Keratinocyte (primary cell): ENCODE measurements around the gene ITGA7. TPM values are rescaled to one million over a fixed set of nuclear protein-coding genes. Genes with fewer than 3 reads are reported as not detected.
"Not testable (repeated sequence)": the region's sequence is repeated elsewhere in the genome, so short reads cannot be mapped to it uniquely, and the experiment has no call there.

Source experiments
- DNase-seq: peaks from one replicate; pipeline ENCODE4 v3.0.0-alpha.2; 2011; ENCODE audit warnings: low read depth, missing footprints, low spot score
- FAIRE-seq: peaks from 2 replicates; lab custom pipeline; 2011; peaks lifted over from hg19 to GRCh38; lab: Jason Lieb, UNC
- H2AFZ ChIP-seq: 2 replicates; pipeline ENCODE4 v1.6.0; 2012; ENCODE audit warnings: low read length, control low read depth, inconsistent platforms; ENCODE audit not compliant: control insufficient read depth
- H3K27ac ChIP-seq: 2 replicates; pipeline ENCODE4 v1.5.1; 2011; ENCODE audit warnings: low read length; ENCODE audit not compliant: control insufficient read depth, insufficient read depth
- H3K27me3 ChIP-seq: 3 replicates; pipeline ENCODE4 v1.6.0; 2011; ENCODE audit warnings: low read length; ENCODE audit not compliant: control insufficient read depth, insufficient read depth; ENCODE audit errors: extremely low read depth
- H3K36me3 ChIP-seq, 2 experiments: 2 replicates in 1 of 2; 3 replicates in 1 of 2; pipeline ENCODE4 v1.5.1; 2011; ENCODE audit warnings: low read length in 2 of 2, mild to moderate bottlenecking in 1 of 2; ENCODE audit not compliant: control insufficient read depth in 2 of 2, insufficient read depth in 2 of 2; ENCODE audit errors: extremely low read depth in 1 of 2
- H3K4me1 ChIP-seq: 3 replicates; pipeline ENCODE4 v1.5.1; 2011; ENCODE audit warnings: low read length; ENCODE audit not compliant: control insufficient read depth, insufficient read depth; ENCODE audit errors: extremely low read depth
- H3K4me2 ChIP-seq: 3 replicates; pipeline ENCODE4 v1.6.0; 2011; ENCODE audit warnings: low read depth, low read length; ENCODE audit not compliant: control insufficient read depth, insufficient read depth; ENCODE audit errors: extremely low read depth
- H3K4me3 ChIP-seq, 3 experiments: fragments of 200-600 bp in 1 of 3; sonication (generic) in 1 of 3; 2 replicates in 2 of 3; 3 replicates in 1 of 3; pipeline ENCODE4 v1.5.1; 2011 to 2016; ENCODE audit warnings: low read length in 3 of 3, mild to moderate bottlenecking in 3 of 3, control low read depth in 2 of 3, inconsistent platforms in 1 of 3, low read depth in 1 of 3, mixed read lengths in 1 of 3, mixed run types in 1 of 3, moderate library complexity in 1 of 3; ENCODE audit not compliant: control insufficient read depth in 2 of 3, insufficient read depth in 2 of 3; ENCODE audit errors: extremely low read depth in 1 of 3
- H3K79me2 ChIP-seq: 2 replicates; pipeline ENCODE4 v1.6.0; 2012; ENCODE audit warnings: low read length; ENCODE audit not compliant: control insufficient read depth, insufficient read depth
- H3K9ac ChIP-seq: 3 replicates; pipeline ENCODE4 v1.6.0; 2011; ENCODE audit warnings: low read length; ENCODE audit not compliant: control insufficient read depth, insufficient read depth; ENCODE audit errors: extremely low read depth
- H3K9me1 ChIP-seq: 3 replicates; pipeline ENCODE4 v1.6.0; 2011; ENCODE audit warnings: low read length; ENCODE audit not compliant: control insufficient read depth, insufficient read depth; ENCODE audit errors: extremely low read depth
- H3K9me3 ChIP-seq: 2 replicates; pipeline ENCODE4 v1.5.1; 2012; ENCODE audit warnings: low read depth, low read length; ENCODE audit not compliant: control insufficient read depth
- H4K20me1 ChIP-seq: 3 replicates; pipeline ENCODE4 v1.6.0; 2011; ENCODE audit warnings: low read length; ENCODE audit not compliant: control insufficient read depth, insufficient read depth; ENCODE audit errors: extremely low read depth
- EZH2 ChIP-seq: IDR thresholded peaks from one replicate; pipeline ENCODE4 v1.6.1; 2012; ENCODE audit warnings: inconsistent platforms, mild to moderate bottlenecking, low read length, moderate library complexity
- dilution Hi-C: fragments of 300-500 bp; cut with MboI; formaldehyde crosslinking; loops from one replicate; pipeline ENCODE4 v1.7.0; 2020; ENCODE audit warnings: low sequenced_read_pairs; ENCODE audit not compliant: extremely low pct_ligation_motif_present
- polyA plus RNA-seq, 5 experiments: library from polyadenylated mRNA; depleted of rRNA in 3 of 5; stranded (reverse) in 3 of 5; stranded (forward) in 1 of 5; unstranded in 1 of 5; fragments of >200 nt; gene quantifications; 1 replicate in 1 of 5; 2 replicates in 3 of 5; 3 replicates in 1 of 5; pipeline versions ENCODE4 v1.2.1 to v1.2.3, GENCODE V29; 2011 to 2012; ENCODE audit warnings: missing spikeins in 2 of 5, low read depth in 1 of 5, low replicate concordance in 1 of 5
- TF ChIP-seq, protein P1 (sequence below), 3 experiments: IDR thresholded peaks in 1 of 3; conservative IDR thresholded peaks in 1 of 3; optimal IDR thresholded peaks in 1 of 3; 2 replicates in 2 of 3; 3 replicates in 1 of 3; pipeline versions ENCODE3 to v1.5.1; 2011; ENCODE audit warnings: low read length in 3 of 3, mild to moderate bottlenecking in 3 of 3, moderate library complexity in 2 of 3, control low read depth in 1 of 3, inconsistent platforms in 1 of 3; ENCODE audit not compliant: insufficient read depth in 2 of 3; ENCODE audit errors: extremely low read depth in 1 of 3

Gene ITGA7
- polyA plus RNA-seq, 1 donor (not counting 4 experiments of a cell fraction or from before 2014, with no cell fraction given), result 0.04 TPM

DNA sequence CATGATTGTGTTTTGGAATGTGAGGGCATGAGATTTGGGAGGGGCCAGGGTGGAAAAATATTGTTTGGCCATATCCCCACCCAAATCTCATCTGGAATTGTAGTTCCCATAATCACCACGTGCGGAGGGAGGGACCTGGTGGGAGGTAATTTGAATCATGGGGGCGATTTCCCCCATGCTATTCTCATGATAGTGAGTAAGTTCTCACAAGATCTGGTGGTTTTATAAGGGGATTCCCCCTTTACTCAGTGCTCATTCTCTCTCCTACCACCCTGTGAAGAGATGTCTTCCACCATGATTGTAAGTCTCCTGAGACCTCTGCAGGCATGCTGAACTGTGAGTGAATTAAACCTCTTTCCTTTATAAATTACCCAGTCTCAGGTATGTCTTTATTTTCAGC, 55.4 kb downstream of the ITGA7 start:
- no peak overlapping the region for H3K4me3 ChIP-seq
- H3K9me1 ChIP-seq, result no peaks in the 10 kb centered on the region
- dilution Hi-C loops, result no loop called here
- H3K27me3 ChIP-seq, result no peaks in the 10 kb centered on the region
- no peak overlapping the region for H3K9ac ChIP-seq
- DNase-seq (no peak), FAIRE-seq (no peak)
- no peak for TF ChIP-seq EZH2
- TF ChIP-seq, protein P1, sequence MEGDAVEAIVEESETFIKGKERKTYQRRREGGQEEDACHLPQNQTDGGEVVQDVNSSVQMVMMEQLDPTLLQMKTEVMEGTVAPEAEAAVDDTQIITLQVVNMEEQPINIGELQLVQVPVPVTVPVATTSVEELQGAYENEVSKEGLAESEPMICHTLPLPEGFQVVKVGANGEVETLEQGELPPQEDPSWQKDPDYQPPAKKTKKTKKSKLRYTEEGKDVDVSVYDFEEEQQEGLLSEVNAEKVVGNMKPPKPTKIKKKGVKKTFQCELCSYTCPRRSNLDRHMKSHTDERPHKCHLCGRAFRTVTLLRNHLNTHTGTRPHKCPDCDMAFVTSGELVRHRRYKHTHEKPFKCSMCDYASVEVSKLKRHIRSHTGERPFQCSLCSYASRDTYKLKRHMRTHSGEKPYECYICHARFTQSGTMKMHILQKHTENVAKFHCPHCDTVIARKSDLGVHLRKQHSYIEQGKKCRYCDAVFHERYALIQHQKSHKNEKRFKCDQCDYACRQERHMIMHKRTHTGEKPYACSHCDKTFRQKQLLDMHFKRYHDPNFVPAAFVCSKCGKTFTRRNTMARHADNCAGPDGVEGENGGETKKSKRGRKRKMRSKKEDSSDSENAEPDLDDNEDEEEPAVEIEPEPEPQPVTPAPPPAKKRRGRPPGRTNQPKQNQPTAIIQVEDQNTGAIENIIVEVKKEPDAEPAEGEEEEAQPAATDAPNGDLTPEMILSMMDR (optimal IDR thresholded peaks at IDR 0.05 in 1 of 3, IDR thresholded peaks at IDR 0.05 in 1 of 3, conservative IDR thresholded peaks at IDR 0.05 in 1 of 3; ENCODE audit: extremely low read depth in 1 of 3, insufficient read depth in 2 of 3, low read length in 3 of 3), result no peak
- no peaks in the 10 kb centered on the region for H3K9me3 ChIP-seq
- H3K79me2 ChIP-seq, result no peaks in the 10 kb centered on the region
- no peaks in the 10 kb centered on the region for H3K36me3 ChIP-seq
- no peaks in the 10 kb centered on the region for H3K4me1 ChIP-seq
- no peak overlapping the region for H3K27ac ChIP-seq
- no peak overlapping the region for H2AFZ ChIP-seq
- H4K20me1 ChIP-seq, result no peaks in the 10 kb centered on the region
- H3K4me2 ChIP-seq, result no peak overlapping the region

DNA sequence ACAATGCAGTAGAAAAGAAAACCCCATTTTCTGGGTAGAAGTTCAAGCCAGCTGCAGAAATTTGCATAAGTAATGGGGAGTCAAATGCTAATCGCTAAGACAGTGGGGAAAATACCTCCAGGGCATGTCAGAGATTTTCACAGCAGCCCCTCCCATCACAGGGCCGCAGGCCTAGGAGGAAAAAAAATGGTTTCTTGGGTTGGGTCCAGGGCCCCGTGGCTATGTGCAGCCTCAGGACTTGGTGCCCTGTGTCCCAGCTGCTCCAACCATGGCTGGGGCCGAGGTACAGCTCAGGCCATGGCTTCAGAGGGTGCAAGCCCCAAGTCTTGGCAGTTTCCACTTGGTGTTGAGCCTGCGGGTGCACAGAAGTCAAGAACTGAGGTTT, 56.4 kb downstream of the ITGA7 start:
- H3K36me3 ChIP-seq, result no peaks in the 10 kb centered on the region
- DNase-seq (no peak), FAIRE-seq (no peak)
- dilution Hi-C loops, result no loop called here
- no peaks in the 10 kb centered on the region for H3K79me2 ChIP-seq
- H3K27me3 ChIP-seq, result no peaks in the 10 kb centered on the region
- no peaks in the 10 kb centered on the region for H3K9me1 ChIP-seq
- no peaks in the 10 kb centered on the region for H4K20me1 ChIP-seq
- no peak overlapping the region for H3K9ac ChIP-seq
- no peak for TF ChIP-seq EZH2
- TF ChIP-seq, protein P1 (optimal IDR thresholded peaks at IDR 0.05 in 1 of 3, IDR thresholded peaks at IDR 0.05 in 1 of 3, conservative IDR thresholded peaks at IDR 0.05 in 1 of 3; ENCODE audit: extremely low read depth in 1 of 3, insufficient read depth in 2 of 3, low read length in 3 of 3), result no peak
- H3K9me3 ChIP-seq, result no peaks in the 10 kb centered on the region
- H3K4me2 ChIP-seq, result no peak overlapping the region
- no peak overlapping the region for H3K27ac ChIP-seq
- no peak overlapping the region for H3K4me3 ChIP-seq
- H3K4me1 ChIP-seq, result no peaks in the 10 kb centered on the region
- H2AFZ ChIP-seq, result no peak overlapping the region

DNA sequence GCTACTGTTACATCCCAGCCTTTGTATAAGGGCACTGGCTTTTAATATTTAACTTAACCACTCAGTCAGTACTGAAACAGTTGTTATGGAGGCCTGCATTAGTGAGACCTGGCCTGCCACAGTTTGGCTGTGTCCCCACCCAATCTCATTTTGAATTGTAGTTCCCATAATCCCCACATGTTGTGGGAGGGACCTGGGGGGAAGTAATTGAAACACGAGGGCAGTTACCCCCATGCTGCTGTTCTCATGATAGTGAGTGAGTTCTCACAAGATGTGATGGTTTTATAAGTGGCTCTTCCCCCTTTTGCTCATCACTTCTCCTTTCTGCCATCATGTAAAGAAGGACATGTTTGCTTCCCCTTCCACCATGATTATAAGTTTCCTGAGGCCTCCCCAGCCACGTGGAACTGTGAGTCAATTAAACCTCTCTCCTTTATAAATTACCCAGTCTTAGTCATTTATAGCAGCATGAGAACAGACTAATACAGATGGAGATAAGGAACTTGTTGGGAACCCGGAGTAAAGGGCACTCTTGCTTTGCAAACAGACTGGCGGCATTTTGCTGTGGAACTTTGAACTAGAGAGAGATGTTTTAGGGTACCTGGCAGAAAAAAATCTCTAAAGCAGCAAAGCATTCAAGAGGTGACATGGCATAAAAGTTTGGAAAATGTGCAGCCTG, 56.9 kb downstream of the ITGA7 start:
- H3K4me3 ChIP-seq, H3K9me3 ChIP-seq, H3K79me2 ChIP-seq, H2AFZ ChIP-seq, H3K4me1 ChIP-seq, H3K27ac ChIP-seq, H4K20me1 ChIP-seq, H3K27me3 ChIP-seq, H3K36me3 ChIP-seq, dilution Hi-C loops, FAIRE-seq, H3K4me2 ChIP-seq, H3K9ac ChIP-seq, DNase-seq, H3K9me1 ChIP-seq: not testable (repeated sequence)
